ENCODE measurements around the gene FAM124A.

DNA sequence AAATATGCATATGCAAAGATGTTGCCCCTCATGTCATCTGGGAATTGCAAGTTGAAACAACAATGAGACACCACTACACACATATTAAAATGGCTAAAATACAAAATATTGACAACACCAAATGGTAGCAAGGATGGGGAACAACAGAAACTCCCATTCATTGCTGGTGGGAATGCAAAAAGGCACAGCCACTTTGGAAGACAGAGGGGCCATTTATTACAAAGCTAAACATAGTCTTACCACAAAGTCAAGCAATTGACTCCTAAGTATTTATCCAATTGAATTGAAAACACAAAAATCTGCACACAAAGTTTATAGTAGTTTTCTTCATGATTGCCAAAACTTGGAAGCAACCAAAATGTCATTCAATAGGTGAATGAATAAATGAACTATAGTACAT is 111.2 kb downstream of the FAM124A start:
- no peak for TF ChIP-seq EZH2 (IDR thresholded peaks at IDR 0.05; ENCODE audit: insufficient read depth, poor library complexity, severe bottlenecking)
- TF ChIP-seq EZH2phosphoT487 (IDR thresholded peaks at IDR 0.05; ENCODE audit: insufficient read depth, low read depth), result no peak
